WTC11 (cell line): ENCODE results near the gene AMY1B.
"Not testable (repeated sequence)": the region's sequence is repeated elsewhere in the genome, so short reads cannot be mapped to it uniquely, and the experiment has no call there.

Experiments used
- ELF4 ChIP-seq: sonication (generic); formaldehyde crosslinking; IDR thresholded peaks from 2 replicates; pipeline ENCODE4 v1.8.1; 2022; ENCODE audit warnings: low read depth, mild to moderate bottlenecking, moderate library complexity, missing genetic modification reagents
- ETV6 ChIP-seq: sonication (generic); formaldehyde crosslinking; IDR thresholded peaks from 2 replicates; pipeline ENCODE4 v1.8.1; 2022; ENCODE audit warnings: mild to moderate bottlenecking, missing genetic modification reagents
- FOXJ3 ChIP-seq: sonication (generic); formaldehyde crosslinking; IDR thresholded peaks from 2 replicates; pipeline ENCODE4 v1.9.0; 2021; ENCODE audit warnings: missing genetic modification reagents, mild to moderate bottlenecking, borderline replicate concordance
- GABPB1 ChIP-seq: sonication (generic); formaldehyde crosslinking; IDR thresholded peaks from 2 replicates; pipeline ENCODE4 v1.8.1; 2023; ENCODE audit warnings: mild to moderate bottlenecking, missing genetic modification reagents
- IRF2 ChIP-seq: sonication (generic); formaldehyde crosslinking; IDR thresholded peaks from 2 replicates; pipeline ENCODE4 v1.8.0; 2022; ENCODE audit warnings: low read depth, missing genetic modification reagents, borderline replicate concordance
- RELA ChIP-seq: sonication (generic); formaldehyde crosslinking; IDR thresholded peaks from 2 replicates; pipeline ENCODE4 v1.8.1; 2022; ENCODE audit warnings: missing genetic modification reagents, mild to moderate bottlenecking, borderline replicate concordance
- TEAD1 ChIP-seq: sonication (generic); formaldehyde crosslinking; IDR thresholded peaks from 2 replicates; pipeline ENCODE4 v1.8.0; 2022; ENCODE audit warnings: mild to moderate bottlenecking, missing genetic modification reagents
- ZNF232 ChIP-seq: sonication (generic); formaldehyde crosslinking; IDR thresholded peaks from 2 replicates; pipeline ENCODE4 v1.8.0; 2022; ENCODE audit warnings: mild to moderate bottlenecking, missing genetic modification reagents
- TF ChIP-seq, protein P1 (sequence below): sonication (generic); formaldehyde crosslinking; IDR thresholded peaks from 2 replicates; pipeline ENCODE4 v1.8.1; 2022; ENCODE audit warnings: low read depth, mild to moderate bottlenecking, moderate library complexity, missing genetic modification reagents, borderline replicate concordance
- TF ChIP-seq, protein P2 (sequence below): sonication (generic); formaldehyde crosslinking; IDR thresholded peaks from 2 replicates; pipeline ENCODE4 v1.8.1; 2022; ENCODE audit warnings: low read depth, missing genetic modification reagents, borderline replicate concordance
- TF ChIP-seq, protein P3 (sequence below): sonication (generic); formaldehyde crosslinking; IDR thresholded peaks from 2 replicates; pipeline ENCODE4 v1.8.1; 2023; ENCODE audit warnings: mild to moderate bottlenecking, missing genetic modification reagents, moderate library complexity
- TF ChIP-seq, protein P4 (sequence below): sonication (generic); formaldehyde crosslinking; IDR thresholded peaks from 2 replicates; pipeline ENCODE4 v1.8.1; 2023; ENCODE audit warnings: mild to moderate bottlenecking, missing genetic modification reagents, borderline replicate concordance
- TF ChIP-seq, protein P5 (sequence below): sonication (generic); formaldehyde crosslinking; IDR thresholded peaks from 2 replicates; pipeline ENCODE4 v1.8.0; 2022; ENCODE audit warnings: mild to moderate bottlenecking, missing genetic modification reagents
- TF ChIP-seq, protein P6 (sequence below): fragments of 200-600 bp; IDR thresholded peaks from 2 replicates; pipeline ENCODE4 v1.8.0; 2022; ENCODE audit warnings: antibody characterized with exemption

DNA sequence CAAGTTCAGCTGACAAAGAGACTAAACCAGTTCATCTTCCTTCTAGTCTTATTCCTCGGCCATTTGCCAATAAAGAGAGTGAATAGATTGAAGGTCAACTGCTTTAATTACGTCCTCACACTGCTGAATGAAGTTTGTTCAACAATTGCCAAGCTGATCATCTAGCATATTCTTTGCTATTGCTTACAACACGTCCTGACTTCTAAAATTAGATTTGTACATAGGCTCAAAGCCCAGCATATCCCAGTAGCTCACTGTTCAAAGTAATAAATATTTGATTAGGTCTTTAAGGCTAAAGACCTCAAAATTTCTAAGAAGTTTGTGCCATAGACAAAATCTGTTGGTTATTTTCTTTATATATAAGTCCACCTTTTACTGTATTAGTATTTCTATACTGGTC is 19.7 kb downstream of the AMY1B start:
- not testable (repeated sequence) for TF ChIP-seq IRF2, ETV6, ELF4, GABPB1, ZNF232, FOXJ3, RELA, TEAD1 (CRISPR knock-in tag)
- TF ChIP-seq, protein P1, sequence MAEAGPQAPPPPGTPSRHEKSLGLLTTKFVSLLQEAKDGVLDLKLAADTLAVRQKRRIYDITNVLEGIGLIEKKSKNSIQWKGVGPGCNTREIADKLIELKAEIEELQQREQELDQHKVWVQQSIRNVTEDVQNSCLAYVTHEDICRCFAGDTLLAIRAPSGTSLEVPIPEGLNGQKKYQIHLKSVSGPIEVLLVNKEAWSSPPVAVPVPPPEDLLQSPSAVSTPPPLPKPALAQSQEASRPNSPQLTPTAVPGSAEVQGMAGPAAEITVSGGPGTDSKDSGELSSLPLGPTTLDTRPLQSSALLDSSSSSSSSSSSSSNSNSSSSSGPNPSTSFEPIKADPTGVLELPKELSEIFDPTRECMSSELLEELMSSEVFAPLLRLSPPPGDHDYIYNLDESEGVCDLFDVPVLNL = not testable (repeated sequence)
- TF ChIP-seq, protein P2, sequence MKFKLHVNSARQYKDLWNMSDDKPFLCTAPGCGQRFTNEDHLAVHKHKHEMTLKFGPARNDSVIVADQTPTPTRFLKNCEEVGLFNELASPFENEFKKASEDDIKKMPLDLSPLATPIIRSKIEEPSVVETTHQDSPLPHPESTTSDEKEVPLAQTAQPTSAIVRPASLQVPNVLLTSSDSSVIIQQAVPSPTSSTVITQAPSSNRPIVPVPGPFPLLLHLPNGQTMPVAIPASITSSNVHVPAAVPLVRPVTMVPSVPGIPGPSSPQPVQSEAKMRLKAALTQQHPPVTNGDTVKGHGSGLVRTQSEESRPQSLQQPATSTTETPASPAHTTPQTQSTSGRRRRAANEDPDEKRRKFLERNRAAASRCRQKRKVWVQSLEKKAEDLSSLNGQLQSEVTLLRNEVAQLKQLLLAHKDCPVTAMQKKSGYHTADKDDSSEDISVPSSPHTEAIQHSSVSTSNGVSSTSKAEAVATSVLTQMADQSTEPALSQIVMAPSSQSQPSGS (CRISPR knock-in tag) = not testable (repeated sequence)
- TF ChIP-seq, protein P3, sequence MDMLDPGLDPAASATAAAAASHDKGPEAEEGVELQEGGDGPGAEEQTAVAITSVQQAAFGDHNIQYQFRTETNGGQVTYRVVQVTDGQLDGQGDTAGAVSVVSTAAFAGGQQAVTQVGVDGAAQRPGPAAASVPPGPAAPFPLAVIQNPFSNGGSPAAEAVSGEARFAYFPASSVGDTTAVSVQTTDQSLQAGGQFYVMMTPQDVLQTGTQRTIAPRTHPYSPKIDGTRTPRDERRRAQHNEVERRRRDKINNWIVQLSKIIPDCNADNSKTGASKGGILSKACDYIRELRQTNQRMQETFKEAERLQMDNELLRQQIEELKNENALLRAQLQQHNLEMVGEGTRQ (CRISPR knock-in tag) = not testable (repeated sequence)
- TF ChIP-seq, protein P4, sequence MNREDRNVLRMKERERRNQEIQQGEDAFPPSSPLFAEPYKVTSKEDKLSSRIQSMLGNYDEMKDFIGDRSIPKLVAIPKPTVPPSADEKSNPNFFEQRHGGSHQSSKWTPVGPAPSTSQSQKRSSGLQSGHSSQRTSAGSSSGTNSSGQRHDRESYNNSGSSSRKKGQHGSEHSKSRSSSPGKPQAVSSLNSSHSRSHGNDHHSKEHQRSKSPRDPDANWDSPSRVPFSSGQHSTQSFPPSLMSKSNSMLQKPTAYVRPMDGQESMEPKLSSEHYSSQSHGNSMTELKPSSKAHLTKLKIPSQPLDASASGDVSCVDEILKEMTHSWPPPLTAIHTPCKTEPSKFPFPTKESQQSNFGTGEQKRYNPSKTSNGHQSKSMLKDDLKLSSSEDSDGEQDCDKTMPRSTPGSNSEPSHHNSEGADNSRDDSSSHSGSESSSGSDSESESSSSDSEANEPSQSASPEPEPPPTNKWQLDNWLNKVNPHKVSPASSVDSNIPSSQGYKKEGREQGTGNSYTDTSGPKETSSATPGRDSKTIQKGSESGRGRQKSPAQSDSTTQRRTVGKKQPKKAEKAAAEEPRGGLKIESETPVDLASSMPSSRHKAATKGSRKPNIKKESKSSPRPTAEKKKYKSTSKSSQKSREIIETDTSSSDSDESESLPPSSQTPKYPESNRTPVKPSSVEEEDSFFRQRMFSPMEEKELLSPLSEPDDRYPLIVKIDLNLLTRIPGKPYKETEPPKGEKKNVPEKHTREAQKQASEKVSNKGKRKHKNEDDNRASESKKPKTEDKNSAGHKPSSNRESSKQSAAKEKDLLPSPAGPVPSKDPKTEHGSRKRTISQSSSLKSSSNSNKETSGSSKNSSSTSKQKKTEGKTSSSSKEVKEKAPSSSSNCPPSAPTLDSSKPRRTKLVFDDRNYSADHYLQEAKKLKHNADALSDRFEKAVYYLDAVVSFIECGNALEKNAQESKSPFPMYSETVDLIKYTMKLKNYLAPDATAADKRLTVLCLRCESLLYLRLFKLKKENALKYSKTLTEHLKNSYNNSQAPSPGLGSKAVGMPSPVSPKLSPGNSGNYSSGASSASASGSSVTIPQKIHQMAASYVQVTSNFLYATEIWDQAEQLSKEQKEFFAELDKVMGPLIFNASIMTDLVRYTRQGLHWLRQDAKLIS (CRISPR knock-in tag) = not testable (repeated sequence)
- TF ChIP-seq, protein P5, sequence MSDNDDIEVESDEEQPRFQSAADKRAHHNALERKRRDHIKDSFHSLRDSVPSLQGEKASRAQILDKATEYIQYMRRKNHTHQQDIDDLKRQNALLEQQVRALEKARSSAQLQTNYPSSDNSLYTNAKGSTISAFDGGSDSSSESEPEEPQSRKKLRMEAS (CRISPR knock-in tag) = not testable (repeated sequence)
- TF ChIP-seq, protein P6, sequence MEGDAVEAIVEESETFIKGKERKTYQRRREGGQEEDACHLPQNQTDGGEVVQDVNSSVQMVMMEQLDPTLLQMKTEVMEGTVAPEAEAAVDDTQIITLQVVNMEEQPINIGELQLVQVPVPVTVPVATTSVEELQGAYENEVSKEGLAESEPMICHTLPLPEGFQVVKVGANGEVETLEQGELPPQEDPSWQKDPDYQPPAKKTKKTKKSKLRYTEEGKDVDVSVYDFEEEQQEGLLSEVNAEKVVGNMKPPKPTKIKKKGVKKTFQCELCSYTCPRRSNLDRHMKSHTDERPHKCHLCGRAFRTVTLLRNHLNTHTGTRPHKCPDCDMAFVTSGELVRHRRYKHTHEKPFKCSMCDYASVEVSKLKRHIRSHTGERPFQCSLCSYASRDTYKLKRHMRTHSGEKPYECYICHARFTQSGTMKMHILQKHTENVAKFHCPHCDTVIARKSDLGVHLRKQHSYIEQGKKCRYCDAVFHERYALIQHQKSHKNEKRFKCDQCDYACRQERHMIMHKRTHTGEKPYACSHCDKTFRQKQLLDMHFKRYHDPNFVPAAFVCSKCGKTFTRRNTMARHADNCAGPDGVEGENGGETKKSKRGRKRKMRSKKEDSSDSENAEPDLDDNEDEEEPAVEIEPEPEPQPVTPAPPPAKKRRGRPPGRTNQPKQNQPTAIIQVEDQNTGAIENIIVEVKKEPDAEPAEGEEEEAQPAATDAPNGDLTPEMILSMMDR = not testable (repeated sequence)
